ENCODE results near the gene HHIPL1.

Gene HHIPL1

GRCh38 chr14:99644035-99644587 is 818 bp upstream of the HHIPL1 start:
- no peak for TF ChIP-seq CTCF (IDR thresholded peaks at IDR 0.05)

GRCh38 chr14:99645545-99646505 is 896 bp downstream of the HHIPL1 start:
- no peak for TF ChIP-seq CTCF (IDR thresholded peaks at IDR 0.05)

GRCh38 chr14:99647411-99647810 is 2.5 kb downstream of the HHIPL1 start:
- TF ChIP-seq CTCF (IDR thresholded peaks at IDR 0.05): no peak

- no peak for TF ChIP-seq CTCF (IDR thresholded peaks at IDR 0.05)
Observed at GRCh38 chr14:99648027-99648784, 3.3 kb downstream of the HHIPL1 start.

GRCh38 chr14:99649219-99649618 is 4.3 kb downstream of the HHIPL1 start:
- TF ChIP-seq CTCF (IDR thresholded peaks at IDR 0.05): no peak

GRCh38 chr14:99649643-99650042 is 4.7 kb downstream of the HHIPL1 start:
- no peak for TF ChIP-seq CTCF (IDR thresholded peaks at IDR 0.05)

GRCh38 chr14:99650189-99650588 is 5.3 kb downstream of the HHIPL1 start:
- TF ChIP-seq CTCF (IDR thresholded peaks at IDR 0.05): no peak
